ENCODE data around the gene EXOSC2. TPM values are rescaled to one million over a fixed set of nuclear protein-coding genes. Genes with fewer than 3 reads are reported as not detected.

Gene EXOSC2
- total RNA-seq, 1 donor from 2014 or later = 24.9 TPM

- no peak for TF ChIP-seq CTCF (IDR thresholded peaks at IDR 0.05; ENCODE audit: insufficient read depth, low read length, poor library complexity, severe bottlenecking)
- H3K27me3 ChIP-seq (ENCODE audit: control insufficient read depth, insufficient read depth, low read length) = no peaks in the 10 kb centered on the region
- no peak overlapping the region for H3K4me3 ChIP-seq (ENCODE audit: low read depth, low read length)
- DNase-seq (ENCODE audit: low read depth) = no peak
- H3K36me3 ChIP-seq (ENCODE audit: control insufficient read depth, insufficient read depth, low read length) = peaks cover 6% of the 10 kb centered on the region
Observed at GRCh38 chr9:130703501-130703900, 9.9 kb downstream of the EXOSC2 start.

GRCh38 chr9:130707225-130707976 is 13.8 kb downstream of the EXOSC2 start:
- no peak overlapping the region for H3K4me3 ChIP-seq (ENCODE audit: low read depth, low read length)
- no peaks in the 10 kb centered on the region for H3K27me3 ChIP-seq (ENCODE audit: control insufficient read depth, insufficient read depth, low read length)
- TF ChIP-seq CTCF (IDR thresholded peaks at IDR 0.05; ENCODE audit: insufficient read depth, low read length, poor library complexity, severe bottlenecking) = peak; percentile 63
- H3K36me3 ChIP-seq (ENCODE audit: control insufficient read depth, insufficient read depth, low read length) = peaks cover 3% of the 10 kb centered on the region
- no peak for DNase-seq (ENCODE audit: low read depth)

GRCh38 chr9:130710822-130711352 is 17.3 kb downstream of the EXOSC2 start:
- no peak overlapping the region for H3K4me3 ChIP-seq (ENCODE audit: low read depth, low read length)
- H3K36me3 ChIP-seq (ENCODE audit: control insufficient read depth, insufficient read depth, low read length) = no peaks in the 10 kb centered on the region
- DNase-seq (ENCODE audit: low read depth) = no peak
- no peaks in the 10 kb centered on the region for H3K27me3 ChIP-seq (ENCODE audit: control insufficient read depth, insufficient read depth, low read length)
- TF ChIP-seq CTCF (IDR thresholded peaks at IDR 0.05; ENCODE audit: insufficient read depth, low read length, poor library complexity, severe bottlenecking) = no peak

GRCh38 chr9:130711469-130711868 is 17.9 kb downstream of the EXOSC2 start:
- no peaks in the 10 kb centered on the region for H3K27me3 ChIP-seq (ENCODE audit: control insufficient read depth, insufficient read depth, low read length)
- H3K36me3 ChIP-seq (ENCODE audit: control insufficient read depth, insufficient read depth, low read length) = no peaks in the 10 kb centered on the region
- DNase-seq (ENCODE audit: low read depth) = no peak
- TF ChIP-seq CTCF (IDR thresholded peaks at IDR 0.05; ENCODE audit: insufficient read depth, low read length, poor library complexity, severe bottlenecking) = no peak
- H3K4me3 ChIP-seq (ENCODE audit: low read depth, low read length) = no peak overlapping the region

- peak; percentile 93 for DNase-seq (ENCODE audit: low read depth)
- H3K27me3 ChIP-seq (ENCODE audit: control insufficient read depth, insufficient read depth, low read length) = no peaks in the 10 kb centered on the region
- no peaks in the 10 kb centered on the region for H3K36me3 ChIP-seq (ENCODE audit: control insufficient read depth, insufficient read depth, low read length)
- H3K4me3 ChIP-seq (ENCODE audit: low read depth, low read length) = peak overlapping the region; percentile 95
- no peak for TF ChIP-seq CTCF (IDR thresholded peaks at IDR 0.05; ENCODE audit: insufficient read depth, low read length, poor library complexity, severe bottlenecking)
Observed at GRCh38 chr9:130712564-130713285, 19.1 kb downstream of the EXOSC2 start.
